IMR-90 (cell line): ENCODE measurements around the gene CAND1. TPM values are rescaled to one million over a fixed set of nuclear protein-coding genes. Genes with fewer than 3 reads are reported as not detected.

ENCODE experiments used
- ATAC-seq: fragments of 200-7000 bp; cut with Tn5 transposase; 2 replicates; pipeline ENCODE4 v1.9.1; 2020; ENCODE audit warnings: low read depth, mild to moderate bottlenecking, moderate library complexity
- BruUV-seq: library from RNA; stranded (reverse); fragments of 400-500 nt; replicated peaks from 2 replicates; lab custom pipeline; 2021; lab: Mats Ljungman, UMichigan
- CTCF ChIA-PET: fragments of 300-600 bp; formaldehyde crosslinking; extraction: SDS; loops from one replicate; lab custom pipeline; 2021; ENCODE audit warnings: antibody characterized with exemption; lab: Yijun Ruan, JAX
- POLR2A ChIA-PET: fragments of 300-600 bp; sonication (Branson Sonifier 250); formaldehyde crosslinking; loops from one replicate; lab custom pipeline; 2022; ENCODE audit warnings: antibody characterized with exemption; ENCODE audit not compliant: unreplicated experiment; lab: Charles Lee
- DNase-seq: peaks from one replicate; pipeline ENCODE4 v3.0.0; 2013
- H2AFZ ChIP-seq: replicated peaks from 2 replicates; pipeline ENCODE3; 2013; ENCODE audit warnings: low read length, mild to moderate bottlenecking; ENCODE audit not compliant: poor library complexity
- H2AK5ac ChIP-seq: 2 replicates; pipeline ENCODE4 v1.6.1; 2013; ENCODE audit warnings: low read depth, low read length, inconsistent platforms
- H2AK9ac ChIP-seq: replicated peaks from 2 replicates; pipeline ENCODE3; 2013; ENCODE audit warnings: mild to moderate bottlenecking, low read depth, low read length, moderate library complexity; ENCODE audit not compliant: poor library complexity
- H2BK120ac ChIP-seq: 2 replicates; pipeline ENCODE4 v1.6.1; 2013; ENCODE audit warnings: low read depth, low read length, inconsistent platforms
- H2BK15ac ChIP-seq: 3 replicates; pipeline ENCODE4 v1.6.1; 2013; ENCODE audit warnings: low read depth, low read length, inconsistent platforms
- H2BK20ac ChIP-seq: 2 replicates; pipeline ENCODE4 v1.6.1; 2013; ENCODE audit warnings: low read depth, mild to moderate bottlenecking, inconsistent platforms, low read length, moderate library complexity
- H2BK5ac ChIP-seq: 2 replicates; pipeline ENCODE4 v1.6.1; 2013; ENCODE audit warnings: mild to moderate bottlenecking, low read depth, low read length, inconsistent platforms; ENCODE audit not compliant: poor library complexity, severe bottlenecking
- H3K14ac ChIP-seq: replicated peaks from 2 replicates; pipeline ENCODE4 v1.6.1; 2013; ENCODE audit warnings: low read depth, low read length, inconsistent platforms
- H3K18ac ChIP-seq: 2 replicates; pipeline ENCODE4 v1.6.1; 2013; ENCODE audit warnings: low read depth, low read length, control low read depth
- H3K23ac ChIP-seq: 2 replicates; pipeline ENCODE4 v1.6.1; 2013; ENCODE audit warnings: low read depth, low read length, inconsistent platforms
- H3K27ac ChIP-seq: 2 replicates; pipeline ENCODE4 v1.5.1; 2013; ENCODE audit warnings: mild to moderate bottlenecking, control low read depth, low read length; ENCODE audit not compliant: insufficient read depth
- H3K27me3 ChIP-seq: 2 replicates; pipeline ENCODE4 v1.6.1; 2013; ENCODE audit warnings: low read length; ENCODE audit not compliant: control insufficient read depth, insufficient read depth
- H3K36me3 ChIP-seq: 2 replicates; pipeline ENCODE4 v1.6.1; 2013; ENCODE audit warnings: low read length, mixed read lengths; ENCODE audit not compliant: control insufficient read depth, insufficient read depth
- H3K4ac ChIP-seq: 2 replicates; pipeline ENCODE4 v1.6.1; 2013; ENCODE audit warnings: low read depth, low read length, inconsistent platforms
- H3K4me1 ChIP-seq: 2 replicates; pipeline ENCODE4 v1.6.1; 2013; ENCODE audit warnings: low read length, mixed read lengths; ENCODE audit not compliant: control insufficient read depth, insufficient read depth
- H3K4me2 ChIP-seq: 2 replicates; pipeline ENCODE4 v1.6.1; 2013; ENCODE audit warnings: low read depth, mild to moderate bottlenecking, control low read depth, low read length, moderate library complexity
- H3K4me3 ChIP-seq: 2 replicates; pipeline ENCODE4 v1.5.1; 2013; ENCODE audit warnings: low read depth, mild to moderate bottlenecking, control low read depth, low read length, moderate library complexity; ENCODE audit not compliant: insufficient read depth
- H3K56ac ChIP-seq: 2 replicates; pipeline ENCODE4 v1.6.1; 2013; ENCODE audit warnings: low read length, inconsistent platforms; ENCODE audit not compliant: insufficient read depth; ENCODE audit errors: extremely low read depth
- H3K79me1 ChIP-seq, 2 experiments: 2 replicates each; pipeline ENCODE4 v1.6.1; 2013; ENCODE audit warnings: low read length in 2 of 2, inconsistent platforms in 1 of 2, low read depth in 1 of 2
- H3K9ac ChIP-seq: 2 replicates; pipeline ENCODE4 v1.6.1; 2013; ENCODE audit warnings: low read depth, low read length, control low read depth
- H3K9me1 ChIP-seq: 2 replicates; pipeline ENCODE4 v1.6.1; 2013; ENCODE audit warnings: low read length, inconsistent platforms; ENCODE audit not compliant: insufficient read depth
- H3K9me3 ChIP-seq: 2 replicates; pipeline ENCODE4 v1.6.1; 2013; ENCODE audit warnings: low read length; ENCODE audit not compliant: control insufficient read depth, insufficient read depth
- H4K20me1 ChIP-seq: 2 replicates; pipeline ENCODE4 v1.6.1; 2013; ENCODE audit warnings: low read length, inconsistent platforms; ENCODE audit not compliant: insufficient read depth
- H4K5ac ChIP-seq: 2 replicates; pipeline ENCODE4 v1.6.1; 2013; ENCODE audit warnings: mild to moderate bottlenecking, low read depth, low read length, control low read depth
- H4K8ac ChIP-seq, 2 experiments: 2 replicates each; pipeline ENCODE4 v1.6.1; 2013; ENCODE audit warnings: low read depth in 2 of 2, low read length in 2 of 2, control low read depth in 1 of 2, inconsistent platforms in 1 of 2
- H4K91ac ChIP-seq: 2 replicates; pipeline ENCODE4 v1.6.1; 2013; ENCODE audit warnings: low read depth, low read length, inconsistent platforms; ENCODE audit not compliant: insufficient read depth
- CEBPB ChIP-seq: IDR thresholded peaks from 2 replicates; pipeline ENCODE4 v1.6.1; 2012; ENCODE audit warnings: low read depth, low read length, improper control_type of control experiment
- CTCF ChIP-seq: conservative IDR thresholded peaks from 2 replicates; pipeline ENCODE4 v1.5.1; 2012; ENCODE audit warnings: mild to moderate bottlenecking, low read depth, low read length, improper control_type of control experiment
- WGBS, 2 experiments: methylation state at CpG; one replicate each; pipeline versions ENCODE4 v1.1.5 to v1.1.7; 2013; ENCODE audit warnings: missing lambda C conversion rate in 2 of 2; ENCODE audit not compliant: insufficient read length in 1 of 2; ENCODE audit errors: extremely low coverage in 2 of 2; 5-methylcytosine and 5-hydroxymethylcytosine counted together
- dilution Hi-C: fragments of 300-500 bp; cut with HindIII; formaldehyde crosslinking; loops from one replicate; pipeline ENCODE4 v1.14.3; 2018; ENCODE audit warnings: low sequenced_read_pairs; ENCODE audit not compliant: unreplicated experiment
- in situ Hi-C: fragments of 300-500 bp; cut with MboI; formaldehyde crosslinking; loops from 3 replicates; pipeline ENCODE4 v1.14.3; 2019; ENCODE audit warnings: low sequenced_read_pairs, inconsistent platforms, mixed read lengths
- intact Hi-C: fragments of 100-400 bp; cut with micrococcal nuclease; formaldehyde crosslinking; loops from 2 replicates; pipeline ENCODE4 v1.10.0; 2022
- polyA plus RNA-seq, 3 experiments: library from polyadenylated mRNA; depleted of rRNA; stranded (reverse); fragments of >200 nt; gene quantifications; 2 replicates each; pipeline ENCODE4 v1.2.3, GENCODE V29; 2012; ENCODE audit warnings: low replicate concordance in 1 of 3
- total RNA-seq: library from RNA; depleted of rRNA; stranded (reverse); fragments of >200 nt; gene quantifications from 2 replicates; pipeline ENCODE4 v1.2.3, GENCODE V29; 2012

CAND1 gene
- total and polyA plus RNA-seq, 2 of the 4 experiments (the other 2 are of a cell fraction), result 42.6 to 91.4 TPM

- TF ChIP-seq CTCF, result peak; percentile 18; the same call in 1 of the 2 replicates
- no peak for TF ChIP-seq CEBPB
- CTCF ChIA-PET, result interaction anchor here (0.6 to 1.3 kb wide), 3 partner anchors 9 to 61 kb away, joined by 3 read pairs; no protein-coding TSS in a partner anchor
Observed at GRCh38 chr12:67222302-67222701, 46.9 kb upstream of the CAND1 start.

More at GRCh38 chr12:67222302-67222701, 46.9 kb upstream of the CAND1 start:
- no peak overlapping the region for H2BK15ac ChIP-seq
- no peak overlapping the region for H3K18ac ChIP-seq
- H3K27me3 ChIP-seq, result peaks cover 2% of the 10 kb centered on the region; the same call in 1 of the 2 replicates
- DNase-seq, result peak; percentile 10
- no CpG with 5 or more reads among the region's 4 CpGs for WGBS, 2 experiments
- no peak for ATAC-seq
- no peak overlapping the region for H3K4ac ChIP-seq
- intact Hi-C loops, result no loop called here
- H3K9me3 ChIP-seq, result no peaks in the 10 kb centered on the region
- no peak overlapping the region for H4K91ac ChIP-seq
- dilution Hi-C loops, result no loop called here
- no TSS peak for BruUV-seq
- H3K27ac ChIP-seq, result no peak overlapping the region
- no peak overlapping the region for H2BK5ac ChIP-seq
- no peak overlapping the region for H3K9ac ChIP-seq
- POLR2A ChIA-PET, result no interaction called here
- H3K79me1 ChIP-seq, result no peaks in the 10 kb centered on the region
- H2AK5ac ChIP-seq, result no peak overlapping the region
- H3K4me2 ChIP-seq, result no peak overlapping the region
- in situ Hi-C loops, result no loop called here
- no peaks in the 10 kb centered on the region for H3K9me1 ChIP-seq
- H3K14ac ChIP-seq, result no peak overlapping the region
- H4K20me1 ChIP-seq, result no peaks in the 10 kb centered on the region
- H3K56ac ChIP-seq, result no peak overlapping the region
- no peak overlapping the region for H2BK20ac ChIP-seq
- H2BK120ac ChIP-seq, result no peak overlapping the region
- H4K8ac ChIP-seq, result no peak overlapping the region
- H2AK9ac ChIP-seq, result no peak overlapping the region
- H4K5ac ChIP-seq, result no peak overlapping the region
- no peak overlapping the region for H3K4me3 ChIP-seq
- no peaks in the 10 kb centered on the region for H3K36me3 ChIP-seq
- no peak overlapping the region for H2AFZ ChIP-seq
- H3K4me1 ChIP-seq, result no peaks in the 10 kb centered on the region
- H3K23ac ChIP-seq, result no peak overlapping the region
